ENCODE data around the gene JKAMP.

GRCh38 chr14:59540852-59541251 is 56.5 kb downstream of the JKAMP start:
- TF ChIP-seq EGR1 (IDR thresholded peaks at IDR 0.05): no peak
- TF ChIP-seq MAX (IDR thresholded peaks at IDR 0.05): no peak
- no peak for TF ChIP-seq CREB1 (IDR thresholded peaks at IDR 0.05; ENCODE audit: low read depth)
- TF ChIP-seq TCF12 (IDR thresholded peaks at IDR 0.05; ENCODE audit: low read depth): no peak
- no peak for TF ChIP-seq YY1 (IDR thresholded peaks at IDR 0.05; ENCODE audit: low read depth)
- TF ChIP-seq RAD21 (IDR thresholded peaks at IDR 0.05; ENCODE audit: low read depth): no peak
- TF ChIP-seq FOXM1 (IDR thresholded peaks at IDR 0.05; ENCODE audit: borderline replicate concordance, low read depth): no peak
- no peak for TF ChIP-seq EP300 (IDR thresholded peaks at IDR 0.05; ENCODE audit: borderline replicate concordance)
- TF ChIP-seq TAF1 (IDR thresholded peaks at IDR 0.05; ENCODE audit: low read depth): no peak
- no peak for TF ChIP-seq REST (IDR thresholded peaks at IDR 0.05; ENCODE audit: low read depth)
- no peak for TF ChIP-seq NFIC (IDR thresholded peaks at IDR 0.05)
- no peak for TF ChIP-seq TEAD4 (IDR thresholded peaks at IDR 0.05)
- no peak for TF ChIP-seq ZBTB7A (IDR thresholded peaks at IDR 0.05; ENCODE audit: low read depth)

Measured in Ishikawa (cell line).